Stomach smooth muscle (tissue), 2 donors: Measurements from ENCODE around the gene MAGI1.

Source experiments
- H3K27ac ChIP-seq: one replicate; pipeline ENCODE4 v1.7.0; 2013; ENCODE audit warnings: mild to moderate bottlenecking, low read length, inconsistent platforms
- H3K27me3 ChIP-seq, 2 donors: one replicate each; pipeline ENCODE4 v1.7.0; 2013; ENCODE audit warnings: low read length in 2 of 2; ENCODE audit not compliant: insufficient read depth in 2 of 2, control insufficient read depth in 1 of 2
- H3K36me3 ChIP-seq, 2 donors: one replicate each; pipeline ENCODE4 v1.7.0; 2013; ENCODE audit warnings: low read length in 2 of 2; ENCODE audit not compliant: control insufficient read depth in 2 of 2, insufficient read depth in 2 of 2
- H3K4me1 ChIP-seq: one replicate; pipeline ENCODE4 v1.7.0; 2013; ENCODE audit warnings: low read length; ENCODE audit not compliant: control insufficient read depth, insufficient read depth
- H3K4me3 ChIP-seq, 2 donors: one replicate each; pipeline ENCODE4 v1.7.0; 2013; ENCODE audit warnings: low read length in 2 of 2
- H3K9ac ChIP-seq, 2 donors: one replicate each; pipeline ENCODE4 v1.7.0; 2013; ENCODE audit warnings: low read length in 2 of 2, mild to moderate bottlenecking in 1 of 2
- H3K9me3 ChIP-seq, 2 donors: one replicate each; pipeline ENCODE4 v1.7.0; 2013; ENCODE audit warnings: low read length in 2 of 2; ENCODE audit not compliant: control insufficient read depth in 2 of 2
- donor health status: healthy.
- donor health status: Pancreatic carcinoma.

The MAGI1 gene

DNA sequence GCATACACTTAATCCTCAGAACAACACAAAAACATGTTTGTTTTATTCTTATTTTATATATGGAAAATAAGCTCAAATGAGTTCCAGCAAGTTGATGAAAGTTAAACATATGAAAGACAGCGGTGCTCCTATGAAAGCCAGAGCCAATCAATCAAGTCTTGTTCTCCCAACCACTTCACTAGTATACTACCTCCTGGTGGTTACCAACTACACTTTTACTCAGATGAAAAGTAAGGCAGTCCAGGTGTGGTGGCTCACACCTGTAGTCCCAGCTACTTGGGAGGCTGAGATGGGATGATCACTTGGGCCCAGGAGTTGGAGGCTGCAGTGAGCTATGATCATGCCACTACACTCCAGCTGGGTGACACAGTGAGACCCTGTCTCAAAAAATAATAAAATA lies 66.0 kb downstream of the MAGI1 start:
- H3K27ac ChIP-seq = no peak overlapping the region
- no peak overlapping the region for H3K4me3 ChIP-seq
- H3K9me3 ChIP-seq = no peaks in the 10 kb centered on the region
- no peaks in the 10 kb centered on the region for H3K27me3 ChIP-seq
- no peaks in the 10 kb centered on the region for H3K36me3 ChIP-seq
- H3K9ac ChIP-seq = no peak overlapping the region
- no peaks in the 10 kb centered on the region for H3K4me1 ChIP-seq

DNA sequence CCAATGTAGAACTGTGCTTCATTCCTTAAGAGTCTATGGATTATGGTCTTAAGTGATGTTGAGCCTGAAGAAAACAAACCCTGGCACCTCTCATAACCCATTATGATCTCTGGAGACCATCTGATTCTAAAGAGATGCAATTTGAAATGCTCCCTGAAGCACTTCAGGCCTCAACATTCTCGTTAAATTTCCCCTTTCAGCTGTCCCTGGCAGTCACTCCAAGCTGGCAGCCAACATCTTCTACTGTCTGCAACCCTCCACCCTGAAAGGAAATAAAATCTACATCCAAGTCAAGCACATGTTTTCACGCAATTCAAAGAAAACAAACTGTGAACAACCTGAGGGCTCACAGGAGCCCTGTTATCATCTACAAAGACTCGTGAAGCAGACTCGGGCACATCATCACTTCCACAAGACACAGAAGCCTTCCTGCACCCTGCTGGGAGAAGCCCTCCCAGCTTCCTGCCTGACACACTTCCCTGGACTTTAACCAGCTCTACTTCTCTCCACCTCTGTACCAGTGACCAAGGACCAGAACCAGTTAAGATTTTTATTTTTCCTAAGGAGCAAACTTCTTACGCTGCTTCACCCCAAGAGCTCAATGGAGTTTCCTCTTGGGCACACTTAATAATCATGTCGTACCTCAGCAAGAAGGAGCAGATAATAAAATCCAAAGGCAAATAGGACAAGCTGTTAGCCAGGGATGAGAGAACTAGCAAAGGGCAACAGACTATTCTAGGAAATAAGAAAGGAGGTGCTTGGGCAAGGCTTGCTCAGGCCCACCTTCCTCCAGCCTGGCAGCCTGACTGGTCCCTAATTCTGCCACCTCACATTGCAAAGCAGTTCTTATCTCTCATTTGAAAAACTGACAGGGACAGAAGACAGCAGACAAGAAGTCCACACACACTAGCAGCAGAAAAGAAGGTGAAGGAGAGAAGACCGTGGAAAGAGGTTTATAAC lies 67.1 kb downstream of the MAGI1 start:
- H3K4me1 ChIP-seq = no peaks in the 10 kb centered on the region
- H3K27me3 ChIP-seq = no peaks in the 10 kb centered on the region
- H3K36me3 ChIP-seq = no peaks in the 10 kb centered on the region
- H3K4me3 ChIP-seq = no peak overlapping the region
- H3K9ac ChIP-seq = no peak overlapping the region
- no peak overlapping the region for H3K27ac ChIP-seq
- no peaks in the 10 kb centered on the region for H3K9me3 ChIP-seq

DNA sequence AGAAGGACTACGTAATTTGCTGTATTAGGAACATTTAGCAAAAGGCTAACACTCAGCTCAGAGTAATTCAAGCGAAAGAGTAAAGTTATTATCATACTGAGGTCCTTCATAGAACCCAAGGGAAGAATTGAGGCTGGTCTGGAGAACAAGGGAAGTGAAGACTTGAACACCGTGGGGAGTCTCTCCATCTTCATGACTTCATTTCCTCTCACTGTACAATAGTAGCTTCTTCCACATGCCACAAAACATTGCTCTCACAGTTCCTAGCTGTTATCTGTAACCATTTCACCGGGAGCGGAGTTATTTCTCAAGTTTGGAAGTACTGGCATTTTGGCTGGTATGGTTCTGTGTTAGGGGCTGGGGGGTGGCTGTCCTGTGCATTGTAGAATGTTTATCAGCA lies 69.7 kb downstream of the MAGI1 start:
- Histone ChIP-seq H3K36me3 (no peaks in the 10 kb centered on the region), H3K4me1 (no peaks in the 10 kb centered on the region), H3K27me3 (no peaks in the 10 kb centered on the region), H3K9me3 (no peaks in the 10 kb centered on the region), H3K4me3 (no peak overlapping the region), H3K9ac (no peak overlapping the region), H3K27ac (no peak overlapping the region)

DNA sequence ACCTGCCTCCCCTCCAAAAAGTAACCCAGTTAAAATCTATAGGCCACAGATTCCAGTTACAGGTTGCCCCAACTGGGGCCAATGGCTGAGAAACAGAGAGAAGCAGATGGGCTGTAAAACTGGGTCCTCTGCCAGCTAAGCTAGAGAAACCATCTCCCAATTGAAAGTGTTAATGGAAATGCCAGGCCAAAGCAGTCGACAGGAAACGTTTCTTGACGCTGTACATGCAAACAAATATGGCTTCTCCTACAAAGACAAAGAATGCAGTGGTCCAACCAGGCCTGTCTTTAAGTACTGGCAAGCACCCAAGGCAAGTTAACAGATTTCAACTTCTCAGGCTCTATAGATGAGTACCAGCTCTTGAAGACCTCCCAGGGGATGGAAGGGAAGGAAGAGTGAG lies 71.3 kb downstream of the MAGI1 start:
- Histone ChIP-seq H3K4me1 (no peaks in the 10 kb centered on the region), H3K36me3 (no peaks in the 10 kb centered on the region), H3K27me3 (no peaks in the 10 kb centered on the region), H3K9me3 (no peaks in the 10 kb centered on the region), H3K9ac (no peak overlapping the region), H3K4me3 (no peak overlapping the region), H3K27ac (no peak overlapping the region)

GRCh38 chr3:65964838-65965237 lies 73.9 kb downstream of the MAGI1 start:
- H3K27me3 ChIP-seq = no peaks in the 10 kb centered on the region
- no peaks in the 10 kb centered on the region for H3K4me1 ChIP-seq
- no peaks in the 10 kb centered on the region for H3K9me3 ChIP-seq
- no peak overlapping the region for H3K9ac ChIP-seq
- H3K4me3 ChIP-seq = no peak overlapping the region
- H3K27ac ChIP-seq = no peak overlapping the region
- H3K36me3 ChIP-seq = no peaks in the 10 kb centered on the region

- H3K27ac ChIP-seq = no peak overlapping the region
- H3K36me3 ChIP-seq = no peaks in the 10 kb centered on the region
- no peaks in the 10 kb centered on the region for H3K27me3 ChIP-seq
- no peak overlapping the region for H3K4me3 ChIP-seq
- H3K9ac ChIP-seq = no peak overlapping the region
- no peaks in the 10 kb centered on the region for H3K4me1 ChIP-seq
- H3K9me3 ChIP-seq = no peaks in the 10 kb centered on the region
Measured at GRCh38 chr3:65963787-65964677, 74.7 kb downstream of the MAGI1 start.

- H3K36me3 ChIP-seq = no peaks in the 10 kb centered on the region
- no peak overlapping the region for H3K4me3 ChIP-seq
- no peaks in the 10 kb centered on the region for H3K27me3 ChIP-seq
- H3K9me3 ChIP-seq = no peaks in the 10 kb centered on the region
- no peak overlapping the region for H3K9ac ChIP-seq
- no peak overlapping the region for H3K27ac ChIP-seq
- H3K4me1 ChIP-seq = no peaks in the 10 kb centered on the region
Measured at GRCh38 chr3:65961733-65962132, 77.0 kb downstream of the MAGI1 start.

DNA sequence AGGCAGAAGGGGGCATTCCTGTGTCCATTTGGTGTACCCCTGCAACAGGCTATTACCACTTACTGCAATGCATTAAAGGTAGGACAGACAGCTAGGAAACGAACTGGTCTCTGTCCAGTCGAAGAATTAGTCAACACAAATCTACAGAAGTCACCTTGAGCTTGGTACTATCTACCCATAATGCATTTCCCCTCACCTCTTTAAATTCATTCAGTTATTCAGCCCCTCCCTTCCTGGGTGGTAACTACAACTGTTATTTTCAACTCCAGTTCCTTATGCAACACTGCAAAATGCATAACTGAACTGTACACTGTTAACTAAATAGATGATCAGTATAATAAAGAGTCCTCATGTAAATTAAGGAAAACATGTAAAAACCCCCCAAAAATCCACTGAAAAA lies 77.6 kb downstream of the MAGI1 start:
- no peaks in the 10 kb centered on the region for H3K27me3 ChIP-seq
- no peaks in the 10 kb centered on the region for H3K36me3 ChIP-seq
- no peak overlapping the region for H3K27ac ChIP-seq
- H3K9me3 ChIP-seq = no peaks in the 10 kb centered on the region
- H3K4me1 ChIP-seq = no peaks in the 10 kb centered on the region
- H3K4me3 ChIP-seq = no peak overlapping the region
- H3K9ac ChIP-seq = no peak overlapping the region

- H3K36me3 ChIP-seq = no peaks in the 10 kb centered on the region
- no peak overlapping the region for H3K4me3 ChIP-seq
- H3K9me3 ChIP-seq = no peaks in the 10 kb centered on the region
- H3K27me3 ChIP-seq = no peaks in the 10 kb centered on the region
- H3K27ac ChIP-seq = no peak overlapping the region
- no peak overlapping the region for H3K9ac ChIP-seq
- no peaks in the 10 kb centered on the region for H3K4me1 ChIP-seq
Measured at GRCh38 chr3:65960087-65960486, 78.6 kb downstream of the MAGI1 start.

DNA sequence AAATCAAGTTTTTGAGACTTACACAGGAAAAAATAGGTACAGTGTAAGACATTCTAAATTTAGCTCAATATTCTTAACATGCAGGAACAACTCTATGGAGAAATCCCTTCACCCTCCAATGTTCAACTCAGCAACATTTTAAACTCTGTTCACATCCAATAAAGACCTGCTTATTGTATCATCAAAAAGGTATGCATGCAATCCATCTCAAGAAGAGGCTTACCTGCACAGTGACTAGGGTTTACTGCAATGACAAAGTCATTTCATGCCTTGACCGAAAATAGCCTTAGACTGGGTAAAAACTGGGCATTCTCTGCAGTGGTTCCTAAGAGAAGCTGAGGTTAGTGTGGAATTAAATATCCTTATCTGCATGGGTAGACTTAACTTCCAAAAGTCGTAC lies 80.5 kb downstream of the MAGI1 start:
- Histone ChIP-seq H3K9ac (no peak overlapping the region), H3K4me1 (peaks cover 12% of the 10 kb centered on the region), H3K27me3 (no peaks in the 10 kb centered on the region), H3K9me3 (no peaks in the 10 kb centered on the region), H3K27ac (no peak overlapping the region), H3K36me3 (no peaks in the 10 kb centered on the region), H3K4me3 (no peak overlapping the region)
